C4-2B (cell line): Measurements from ENCODE around the gene VASN.

ENCODE experiments used
- H3K27ac ChIP-seq: fragments of 450-650 bp; 2 replicates; pipeline ENCODE4 v1.5.1; 2017
- ZFX ChIP-seq: fragments of 450-650 bp; IDR thresholded peaks from 2 replicates; pipeline ENCODE4 v1.6.1; 2017
- TF ChIP-seq, protein P1 (sequence below): fragments of 450-650 bp; conservative IDR thresholded peaks from 2 replicates; pipeline ENCODE4 v1.5.1; 2017; ENCODE audit warnings: mild to moderate bottlenecking

Gene VASN

DNA sequence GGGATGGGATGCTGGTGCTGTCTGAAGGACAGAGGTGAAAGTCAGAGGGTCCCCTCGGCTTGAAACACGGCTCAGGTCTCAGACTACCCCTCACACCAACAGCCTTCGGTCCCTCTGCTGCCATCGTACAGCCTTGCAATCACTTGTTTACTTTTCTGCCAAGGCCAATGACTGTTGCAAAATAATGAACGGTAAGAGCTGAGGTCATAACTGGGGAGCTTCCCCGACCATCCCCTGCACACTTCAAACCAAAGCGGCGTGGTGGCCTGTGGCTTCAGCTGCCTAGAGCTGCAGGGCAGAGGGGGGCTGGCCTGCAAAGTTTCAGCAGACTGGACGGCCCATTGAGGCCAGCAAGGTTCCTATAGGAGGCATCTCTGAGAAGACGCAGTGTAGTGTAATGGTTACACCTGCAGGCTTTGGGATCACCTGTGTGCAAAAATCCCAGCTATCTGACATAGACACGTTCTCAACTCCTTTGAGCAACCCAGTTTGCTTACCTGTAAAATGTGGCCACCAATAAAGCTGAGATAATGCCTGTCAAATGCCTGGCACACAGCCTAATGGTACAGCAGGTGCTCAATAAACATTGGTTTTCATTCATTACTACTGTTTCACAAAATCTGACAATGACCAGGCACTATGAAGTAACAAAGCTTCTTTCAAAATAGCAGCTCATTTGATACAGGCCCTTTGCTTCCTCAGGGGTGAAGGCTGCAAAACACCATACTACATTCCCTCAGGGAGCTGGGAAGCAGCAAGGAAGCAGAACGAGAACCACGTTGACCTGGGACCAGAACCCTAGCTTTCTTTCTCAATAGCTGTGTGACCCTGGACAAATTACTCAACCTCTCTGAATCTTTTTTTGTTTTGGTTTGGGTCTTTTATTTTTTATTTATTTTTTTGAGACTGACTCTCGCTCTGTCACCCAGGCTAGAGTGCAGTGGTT is 25.5 kb upstream of the VASN start:
- TF ChIP-seq, protein P1, sequence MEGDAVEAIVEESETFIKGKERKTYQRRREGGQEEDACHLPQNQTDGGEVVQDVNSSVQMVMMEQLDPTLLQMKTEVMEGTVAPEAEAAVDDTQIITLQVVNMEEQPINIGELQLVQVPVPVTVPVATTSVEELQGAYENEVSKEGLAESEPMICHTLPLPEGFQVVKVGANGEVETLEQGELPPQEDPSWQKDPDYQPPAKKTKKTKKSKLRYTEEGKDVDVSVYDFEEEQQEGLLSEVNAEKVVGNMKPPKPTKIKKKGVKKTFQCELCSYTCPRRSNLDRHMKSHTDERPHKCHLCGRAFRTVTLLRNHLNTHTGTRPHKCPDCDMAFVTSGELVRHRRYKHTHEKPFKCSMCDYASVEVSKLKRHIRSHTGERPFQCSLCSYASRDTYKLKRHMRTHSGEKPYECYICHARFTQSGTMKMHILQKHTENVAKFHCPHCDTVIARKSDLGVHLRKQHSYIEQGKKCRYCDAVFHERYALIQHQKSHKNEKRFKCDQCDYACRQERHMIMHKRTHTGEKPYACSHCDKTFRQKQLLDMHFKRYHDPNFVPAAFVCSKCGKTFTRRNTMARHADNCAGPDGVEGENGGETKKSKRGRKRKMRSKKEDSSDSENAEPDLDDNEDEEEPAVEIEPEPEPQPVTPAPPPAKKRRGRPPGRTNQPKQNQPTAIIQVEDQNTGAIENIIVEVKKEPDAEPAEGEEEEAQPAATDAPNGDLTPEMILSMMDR: no peak

DNA sequence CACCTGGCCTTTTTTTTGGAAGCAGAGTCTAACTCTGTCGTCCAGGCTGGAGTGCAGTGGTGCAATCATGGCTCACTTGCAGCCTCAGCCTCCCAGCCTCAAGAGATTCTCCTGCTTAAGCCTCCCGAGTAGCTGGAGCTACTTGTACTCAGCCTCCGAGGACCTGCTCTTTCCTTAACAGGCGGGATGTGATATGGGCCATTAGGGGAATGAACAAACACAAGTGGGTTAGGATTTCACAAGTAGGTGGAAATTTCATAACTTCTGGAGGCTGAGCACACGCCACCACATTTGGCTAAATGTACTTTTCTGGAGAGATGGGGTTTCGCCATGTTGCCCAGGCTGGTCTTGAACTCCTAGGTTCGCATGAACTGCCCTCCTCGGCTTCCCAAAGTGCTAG is 24.6 kb upstream of the VASN start:
- H3K27ac ChIP-seq: no peak overlapping the region
- no peak for TF ChIP-seq ZFX
- TF ChIP-seq, protein P1: no peak

More for the DNA sequence above, 25.5 kb upstream of the VASN start:
- H3K27ac ChIP-seq: no peak overlapping the region

DNA sequence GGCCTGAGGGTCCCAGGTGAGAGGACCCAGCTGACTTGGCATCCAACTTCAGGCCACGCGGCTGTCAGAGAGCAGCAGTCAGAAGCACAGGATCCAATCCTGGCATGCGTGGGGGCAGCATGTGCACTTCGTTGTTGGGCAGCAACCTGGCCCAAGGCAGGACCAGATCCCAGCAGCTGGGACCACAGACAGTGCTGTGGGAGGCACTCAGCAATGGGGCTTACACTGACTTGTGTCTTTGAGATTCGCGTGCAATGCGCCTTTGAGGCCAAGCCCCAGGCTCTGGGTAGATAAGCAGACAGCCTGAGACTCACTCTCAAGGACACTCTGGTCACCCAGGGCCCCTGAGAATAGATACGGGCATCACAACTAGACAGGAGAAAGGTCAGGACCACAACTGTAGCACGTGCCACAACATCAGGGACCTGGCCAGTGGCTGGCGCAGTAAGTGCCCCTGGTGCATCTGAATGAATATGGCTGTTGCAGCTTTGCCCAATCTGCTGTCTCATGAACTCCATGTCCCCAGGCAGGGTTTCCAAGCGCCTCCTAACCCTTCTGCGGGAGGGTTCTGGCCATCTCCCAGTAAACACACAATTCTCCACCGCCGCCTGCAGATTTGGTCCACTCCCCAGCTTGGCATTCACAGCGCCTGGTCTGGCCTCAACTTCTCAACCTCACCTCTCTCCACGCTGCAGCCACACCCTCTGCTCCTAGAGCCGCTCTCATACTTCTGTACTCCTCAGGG is 23.7 kb upstream of the VASN start:
- H3K27ac ChIP-seq: no peak overlapping the region
- TF ChIP-seq ZFX: no peak
- TF ChIP-seq, protein P1: no peak

DNA sequence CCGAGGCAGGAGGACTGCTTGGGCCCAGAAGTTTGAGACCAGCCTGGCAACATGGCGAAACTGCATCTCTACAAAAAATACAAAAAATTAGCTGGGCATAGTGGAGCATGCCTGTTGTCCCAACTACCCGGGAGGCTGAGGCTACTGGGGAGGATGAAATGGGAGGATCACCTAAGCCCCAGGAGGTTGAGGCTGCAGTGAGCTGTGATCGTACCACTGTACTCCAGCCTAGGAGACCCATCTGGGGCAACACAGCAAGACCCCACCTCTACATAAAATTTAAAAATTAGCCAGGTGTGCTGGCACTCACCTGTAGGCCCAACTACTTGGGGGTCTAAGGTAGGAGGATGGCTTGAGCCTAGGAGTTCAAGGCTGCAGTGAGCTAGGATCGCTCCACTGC is 22.3 kb upstream of the VASN start:
- no peak overlapping the region for H3K27ac ChIP-seq
- TF ChIP-seq, protein P1: no peak
- no peak for TF ChIP-seq ZFX

DNA sequence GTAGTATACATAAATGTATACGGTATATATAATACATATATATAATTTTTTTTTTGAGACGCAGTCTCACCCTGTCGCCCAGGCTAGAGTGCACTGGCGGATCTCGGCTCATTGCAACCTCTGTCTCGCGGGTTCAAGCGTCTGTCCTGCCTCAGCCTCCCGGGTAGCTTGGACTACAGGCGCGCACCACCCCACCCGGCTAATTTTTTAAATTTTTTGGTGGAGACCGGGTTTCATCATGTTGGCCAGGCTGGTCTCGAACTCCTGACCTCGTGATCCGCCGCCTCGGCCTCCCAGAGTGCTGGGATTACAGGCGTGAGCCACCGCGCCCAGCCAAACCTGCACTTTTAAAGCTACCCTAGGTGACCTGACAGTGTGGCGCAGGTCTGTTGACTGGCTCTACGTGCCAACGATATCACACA is 21.3 kb upstream of the VASN start:
- TF ChIP-seq, protein P1: no peak
- TF ChIP-seq ZFX: no peak
- peak overlapping the region; percentile 87 for H3K27ac ChIP-seq

DNA sequence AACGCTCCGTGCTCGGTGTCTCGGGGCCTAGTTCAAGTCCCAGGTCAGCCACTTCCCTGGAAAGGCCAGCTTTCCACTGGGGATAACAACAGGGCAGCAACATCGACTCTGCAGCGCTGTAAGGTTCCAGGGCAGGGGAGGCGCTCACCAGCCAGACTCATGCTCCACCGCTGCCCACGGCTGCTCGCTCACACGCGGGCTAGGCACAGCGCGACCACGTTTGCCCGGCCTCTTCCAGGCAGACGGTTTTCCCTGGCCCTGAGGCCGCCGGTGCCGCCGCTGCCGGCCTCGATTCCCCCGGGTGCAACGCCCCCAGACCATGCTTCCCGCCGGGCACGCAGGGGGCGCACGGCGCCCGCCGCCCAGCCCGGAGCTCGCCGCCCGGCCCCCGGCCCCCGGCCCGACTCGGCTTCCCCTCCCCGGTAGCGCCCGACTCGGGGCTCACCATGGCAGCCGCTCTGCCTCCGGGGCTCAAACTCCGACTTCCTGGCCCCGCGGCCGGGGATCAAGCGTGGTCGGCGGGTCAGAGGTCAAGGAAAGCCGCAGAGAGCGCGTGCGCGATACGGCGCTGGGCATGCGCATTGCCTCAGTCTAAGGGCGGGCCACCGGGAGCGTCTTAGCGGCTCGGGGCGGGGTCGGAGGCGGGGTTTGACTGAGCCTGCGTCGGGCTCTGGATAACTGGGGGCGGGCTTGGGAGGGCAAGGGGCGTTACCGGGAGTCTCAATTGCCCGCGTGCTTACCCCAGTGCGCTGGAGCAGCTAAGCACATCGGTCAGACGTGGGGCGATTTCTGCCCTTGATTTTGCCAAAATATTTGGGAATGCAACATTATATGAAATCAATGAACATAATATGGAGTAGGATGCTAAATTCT is 20.6 kb upstream of the VASN start, which contains the start of gene PAM16:
Gene PAM16 (minus strand): TSS at position 535 of the 873 bp plus-strand sequence. CDS start 87 bp downstream, at position 448.
- peak; percentile 67; the same call in 1 of the 2 replicates for TF ChIP-seq ZFX
- TF ChIP-seq, protein P1: no peak; the same call in 1 of the 2 replicates

More for the DNA sequence above, 20.6 kb upstream of the VASN start, which contains the start of gene PAM16:
- peak within 1 kb of the TSS; percentile 87 for H3K27ac ChIP-seq
